OCI-LY1 (cell line): Measurements from ENCODE around the gene MROH9.

Experiments used
- H2AFZ ChIP-seq: fragments of 200-600 bp; sonication (generic), shearing (Covaris generic); 2 replicates; pipeline ENCODE4 v1.6.0; 2014; ENCODE audit warnings: antibody characterized with exemption, mild to moderate bottlenecking, low read length
- H3F3A ChIP-seq: fragments of 200-600 bp; sonication (generic), shearing (Covaris generic); 2 replicates; pipeline ENCODE4 v1.6.0; 2014; ENCODE audit warnings: mild to moderate bottlenecking, antibody characterized with exemption, low read length, moderate library complexity; ENCODE audit not compliant: insufficient read depth
- H3K27ac ChIP-seq: fragments of 200-600 bp; sonication (generic); 2 replicates; pipeline ENCODE4 v1.5.1; 2014; ENCODE audit warnings: low read length, mixed run types, mild to moderate bottlenecking, low read depth; ENCODE audit not compliant: poor library complexity, severe bottlenecking
- H3K27me3 ChIP-seq: fragments of 200-600 bp; sonication (generic); 2 replicates; pipeline ENCODE4 v1.6.0; 2014; ENCODE audit warnings: antibody characterized with exemption, mild to moderate bottlenecking, low read length, moderate library complexity; ENCODE audit not compliant: insufficient read depth
- H3K36me3 ChIP-seq: fragments of 200-600 bp; sonication (generic); 2 replicates; pipeline ENCODE4 v1.6.1; 2014; ENCODE audit warnings: mild to moderate bottlenecking, antibody characterized with exemption, low read length, moderate library complexity, mixed read lengths; ENCODE audit not compliant: insufficient read depth
- H3K4me1 ChIP-seq: fragments of 200-600 bp; sonication (generic); 2 replicates; pipeline ENCODE4 v1.5.1; 2014; ENCODE audit warnings: mild to moderate bottlenecking, low read length, moderate library complexity; ENCODE audit not compliant: insufficient read depth, severe bottlenecking
- H3K4me2 ChIP-seq: fragments of 200-600 bp; sonication (generic), shearing (Covaris generic); 2 replicates; pipeline ENCODE4 v1.6.1; 2014; ENCODE audit warnings: low read length
- H3K4me3 ChIP-seq: fragments of 200-600 bp; sonication (generic); 2 replicates; pipeline ENCODE4 v1.5.1; 2014; ENCODE audit warnings: low read length, low read depth, mild to moderate bottlenecking, mixed read lengths; ENCODE audit not compliant: poor library complexity, severe bottlenecking
- H3K79me2 ChIP-seq: fragments of 200-600 bp; shearing (Covaris generic); 2 replicates; pipeline ENCODE4 v1.6.1; 2016; ENCODE audit warnings: mixed run types, low read length, mixed read lengths; ENCODE audit not compliant: insufficient read depth
- H3K9ac ChIP-seq: fragments of 200-600 bp; sonication (generic), shearing (Covaris generic); 2 replicates; pipeline ENCODE4 v1.6.1; 2014; ENCODE audit warnings: mild to moderate bottlenecking, low read length, mixed read lengths
- H3K9me2 ChIP-seq: fragments of 200-600 bp; sonication (generic), shearing (Covaris generic); 2 replicates; pipeline ENCODE4 v1.6.1; 2014; ENCODE audit warnings: low read depth, mild to moderate bottlenecking, low read length, mixed read lengths
- H3K9me3 ChIP-seq: fragments of 200-600 bp; shearing (Covaris generic); 2 replicates; pipeline ENCODE4 v1.6.1; 2014; ENCODE audit warnings: low read length, mixed read lengths
- H4K20me1 ChIP-seq: fragments of 200-600 bp; sonication (generic), shearing (Covaris generic); 2 replicates; pipeline ENCODE4 v1.6.0; 2016; ENCODE audit warnings: mild to moderate bottlenecking, low read length; ENCODE audit not compliant: insufficient read depth
- CTCF ChIP-seq: fragments of 200-600 bp; sonication (generic), shearing (Covaris generic); IDR thresholded peaks from 2 replicates; pipeline ENCODE4 v1.5.1; 2017; ENCODE audit warnings: mild to moderate bottlenecking, antibody characterized with exemption, low read length, moderate library complexity, mixed read lengths
- EZH2 ChIP-seq: fragments of 200-600 bp; sonication (generic), shearing (Covaris generic); IDR thresholded peaks from 2 replicates; pipeline ENCODE4 v1.8.0; 2017; ENCODE audit warnings: borderline replicate concordance, mixed run types, mild to moderate bottlenecking, antibody characterized with exemption, low read length, moderate library complexity, mixed read lengths

Gene MROH9

DNA sequence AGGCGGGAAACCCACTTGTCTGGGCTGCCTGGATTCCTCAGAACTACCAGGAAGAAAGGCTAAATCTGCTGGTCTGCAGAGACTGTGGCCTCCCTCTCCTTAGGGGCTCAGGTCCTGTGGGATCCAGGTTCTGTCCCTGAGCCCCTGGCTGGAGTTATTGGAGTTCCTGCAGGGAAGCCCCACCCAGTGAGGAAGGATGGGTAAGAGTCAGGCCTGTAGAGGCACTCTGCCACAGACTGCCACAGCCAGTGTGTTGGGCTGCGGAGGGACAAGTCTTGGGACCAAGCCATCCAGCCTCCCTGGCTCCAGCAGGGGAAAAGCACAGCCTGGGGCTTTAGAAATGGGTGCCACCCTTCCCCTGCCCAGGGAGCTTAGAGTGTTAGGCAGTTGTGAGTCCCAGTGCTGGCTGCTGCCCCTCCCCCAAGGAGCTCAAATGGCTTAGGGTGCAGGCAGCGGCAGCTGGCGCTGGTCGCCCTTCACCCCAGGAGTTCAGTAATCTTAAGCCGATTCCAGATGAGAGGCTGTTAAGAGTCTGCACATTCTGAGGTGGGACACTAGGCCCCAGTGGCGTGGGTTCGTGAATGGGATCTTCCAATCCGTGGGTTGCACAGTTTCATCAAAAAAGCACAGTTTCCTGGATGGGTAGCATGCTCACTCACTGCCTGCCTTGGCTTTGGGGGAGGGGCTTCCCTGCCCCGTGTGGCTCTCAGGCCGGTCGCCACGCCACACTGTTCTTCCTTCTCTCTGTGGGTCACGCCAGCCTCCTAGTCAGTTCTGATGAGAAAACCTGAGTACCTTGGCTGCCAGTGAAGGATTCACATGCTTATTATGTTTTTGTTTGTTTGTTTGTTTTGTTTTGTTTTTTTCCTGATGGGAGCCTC is 97.7 kb downstream of the MROH9 start:
- Histone ChIP-seq H3K27ac (no peak overlapping the region), H3K9me3 (no peaks in the 10 kb centered on the region)
- TF ChIP-seq CTCF (no peak), EZH2 (no peak)

GRCh38 chr1:171037626-171038025 is 102.3 kb downstream of the MROH9 start:
- Histone ChIP-seq H2AFZ (no peak overlapping the region), H3K4me3 (no peak overlapping the region), H3K9ac (no peak overlapping the region), H3K79me2 (no peaks in the 10 kb centered on the region), H3K9me3 (no peaks in the 10 kb centered on the region), H4K20me1 (no peaks in the 10 kb centered on the region), H3K4me2 (no peak overlapping the region), H3K27me3 (no peaks in the 10 kb centered on the region), H3K27ac (no peak overlapping the region), H3K9me2 (no peaks in the 10 kb centered on the region), H3K4me1 (no peaks in the 10 kb centered on the region), H3F3A (no peaks in the 10 kb centered on the region), H3K36me3 (no peaks in the 10 kb centered on the region)
- TF ChIP-seq CTCF = no peak
- TF ChIP-seq EZH2 = no peak

More for the DNA sequence above, 97.7 kb downstream of the MROH9 start:
- Histone ChIP-seq H3K9ac (no peak overlapping the region), H3K27me3 (no peaks in the 10 kb centered on the region), H3K9me2 (no peaks in the 10 kb centered on the region), H3F3A (no peaks in the 10 kb centered on the region), H3K4me2 (no peak overlapping the region), H3K4me1 (no peaks in the 10 kb centered on the region), H2AFZ (no peak overlapping the region), H3K4me3 (no peak overlapping the region), H3K79me2 (no peaks in the 10 kb centered on the region), H4K20me1 (no peaks in the 10 kb centered on the region), H3K36me3 (no peaks in the 10 kb centered on the region)

DNA sequence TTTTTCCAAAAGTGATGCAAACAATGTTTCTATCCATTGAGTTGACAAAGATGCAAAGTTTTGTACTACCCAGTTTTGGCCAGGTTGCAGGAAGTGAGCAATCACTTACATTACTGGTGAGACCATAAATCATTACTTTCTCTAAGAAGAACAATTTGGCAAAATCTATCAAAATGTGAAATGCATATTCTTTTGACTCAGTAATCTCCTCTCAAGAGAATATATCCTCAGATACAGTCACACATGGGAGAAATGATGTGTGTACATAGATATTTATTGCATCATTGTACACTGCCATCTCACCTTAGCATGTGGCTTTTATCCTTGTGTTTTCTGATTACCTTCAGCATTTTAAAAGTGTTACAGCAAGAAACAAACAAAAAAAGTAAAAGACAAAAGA is 103.0 kb downstream of the MROH9 start:
- Histone ChIP-seq H3K9ac (no peak overlapping the region), H3K79me2 (no peaks in the 10 kb centered on the region), H3K27ac (no peak overlapping the region), H4K20me1 (no peaks in the 10 kb centered on the region), H2AFZ (no peak overlapping the region), H3K4me2 (no peak overlapping the region), H3K36me3 (no peaks in the 10 kb centered on the region), H3K4me1 (no peaks in the 10 kb centered on the region), H3K9me2 (no peaks in the 10 kb centered on the region), H3K27me3 (no peaks in the 10 kb centered on the region), H3F3A (no peaks in the 10 kb centered on the region), H3K9me3 (no peaks in the 10 kb centered on the region), H3K4me3 (no peak overlapping the region)
- TF ChIP-seq CTCF (no peak), EZH2 (no peak)
